GM21529 (cell line): Measurements from ENCODE around the gene GAK.
"Not testable (repeated sequence)": the region's sequence is repeated elsewhere in the genome, so short reads cannot be mapped to it uniquely, and the experiment has no call there.

ENCODE experiments used
- ATAC-seq: cut with Tn5 transposase; IDR thresholded peaks from one replicate; pipeline ENCODE4 v1.9.1; 2021; ENCODE audit not compliant: unreplicated experiment

GAK gene

GRCh38 chr4:953574-953915 is 21.4 kb upstream of the GAK start:
- no peak for ATAC-seq

DNA sequence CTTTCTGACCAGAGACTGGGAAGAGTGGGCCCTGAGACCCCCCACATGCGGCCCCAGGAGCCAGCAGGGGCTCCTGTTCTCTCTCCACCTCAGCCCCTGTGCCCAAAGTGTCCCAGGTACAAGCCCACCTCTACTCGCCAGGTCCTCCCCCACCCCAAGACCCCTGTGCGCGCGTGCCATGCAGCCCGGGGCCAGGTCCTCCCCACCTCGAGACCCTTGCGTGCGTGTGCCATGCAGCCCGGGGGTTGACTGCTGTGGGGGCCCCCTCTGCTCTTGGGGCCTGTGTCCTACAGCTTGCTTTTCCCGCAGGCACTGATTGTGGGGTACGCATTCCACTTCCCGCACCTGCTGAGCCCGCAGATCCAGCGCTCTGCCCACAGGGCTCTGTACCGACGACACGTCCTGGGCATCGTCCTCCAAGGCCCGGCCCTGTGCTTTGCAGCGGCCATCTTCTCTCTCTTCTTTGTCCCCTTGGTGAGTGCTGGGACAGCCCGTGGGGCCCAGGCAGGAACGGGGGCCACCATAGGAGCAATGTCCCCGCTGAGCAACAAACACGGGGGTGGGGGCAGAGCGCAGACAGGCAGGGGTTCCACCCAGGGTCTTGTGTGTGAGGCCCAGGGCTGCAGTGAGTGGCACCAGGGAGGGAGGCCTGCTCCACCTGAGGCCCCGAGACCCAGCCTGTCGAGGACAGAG is 20.9 kb upstream of the GAK start:
- no peak for ATAC-seq

- ATAC-seq, result no peak
These were observed 19.7 kb upstream of the GAK start for GRCh38 chr4:951594-952468.

GRCh38 chr4:951186-951585 is 19.1 kb upstream of the GAK start:
- ATAC-seq, result no peak

DNA sequence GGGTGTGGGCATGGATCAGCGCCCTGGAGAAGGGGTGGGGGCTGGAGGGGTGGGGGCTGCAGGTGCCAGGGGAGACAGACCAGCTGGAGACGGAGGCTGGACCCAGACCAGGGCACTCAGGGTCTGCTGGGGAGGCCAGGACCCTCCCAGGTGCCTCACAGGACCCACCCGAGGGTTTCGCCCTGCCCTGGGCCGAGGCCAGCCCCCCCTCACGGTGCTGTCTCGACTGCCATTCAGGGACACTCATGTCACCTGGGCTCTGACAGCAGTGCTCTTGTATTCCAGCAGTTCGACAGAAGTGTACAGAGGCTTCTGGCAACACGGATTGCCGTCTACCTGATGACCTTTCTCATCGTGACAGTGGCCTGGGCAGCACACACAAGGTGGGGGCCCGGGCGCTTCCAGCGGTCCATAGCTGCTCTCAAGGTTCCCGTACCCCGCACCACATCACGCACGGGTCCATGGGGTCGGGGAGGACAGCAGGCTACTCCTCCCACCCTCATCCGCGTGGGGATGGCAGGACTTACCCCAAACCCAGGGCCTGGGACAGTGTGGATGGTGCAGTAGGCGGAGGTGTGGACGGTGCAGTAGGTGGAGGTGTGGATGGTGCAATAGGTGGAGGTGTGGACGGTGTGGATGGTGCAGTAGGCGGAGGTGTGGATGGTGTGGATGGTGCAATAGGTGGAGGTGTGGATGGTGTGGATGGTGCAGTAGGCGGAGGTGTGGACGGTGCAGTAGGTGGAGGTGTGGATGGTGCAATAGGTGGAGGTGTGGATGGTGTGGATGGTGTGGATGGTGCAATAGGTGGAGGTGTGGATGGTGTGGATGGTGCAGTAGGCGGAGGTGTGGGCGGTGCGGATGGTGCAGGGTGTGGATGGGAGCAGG is 18.3 kb upstream of the GAK start:
- ATAC-seq, result no peak

GRCh38 chr4:949656-950055 is 17.5 kb upstream of the GAK start:
- ATAC-seq, result no peak

- ATAC-seq, result no peak
These were observed 16.8 kb upstream of the GAK start for GRCh38 chr4:948936-949300.

GRCh38 chr4:948101-948935 is 16.2 kb upstream of the GAK start:
- no peak for ATAC-seq

DNA sequence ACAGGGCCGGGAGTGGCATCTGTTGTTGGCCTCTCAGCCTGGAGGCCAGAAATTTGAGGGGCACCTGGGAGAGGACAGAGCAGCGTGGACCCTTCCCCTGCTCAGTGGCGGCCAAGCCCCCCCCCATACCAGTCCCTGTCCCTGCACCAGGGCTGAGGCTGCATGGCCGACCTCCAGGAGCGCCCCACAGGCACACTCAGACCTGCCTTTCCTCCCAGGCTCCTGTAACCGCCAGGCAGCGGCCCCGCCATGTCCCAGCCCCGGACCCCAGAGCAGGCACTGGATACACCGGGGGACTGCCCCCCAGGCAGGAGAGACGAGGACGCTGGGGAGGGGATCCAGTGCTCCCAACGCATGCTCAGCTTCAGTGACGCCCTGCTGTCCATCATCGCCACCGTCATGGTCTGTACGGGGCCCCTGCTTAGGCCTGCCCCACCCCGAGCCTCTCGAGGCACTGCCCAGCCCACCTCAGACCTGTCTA is 15.4 kb upstream of the GAK start:
- ATAC-seq, result no peak

GRCh38 chr4:946517-947471 is 14.7 kb upstream of the GAK start:
- no peak for ATAC-seq

GRCh38 chr4:946103-946450 is 14.0 kb upstream of the GAK start:
- ATAC-seq, result no peak

DNA sequence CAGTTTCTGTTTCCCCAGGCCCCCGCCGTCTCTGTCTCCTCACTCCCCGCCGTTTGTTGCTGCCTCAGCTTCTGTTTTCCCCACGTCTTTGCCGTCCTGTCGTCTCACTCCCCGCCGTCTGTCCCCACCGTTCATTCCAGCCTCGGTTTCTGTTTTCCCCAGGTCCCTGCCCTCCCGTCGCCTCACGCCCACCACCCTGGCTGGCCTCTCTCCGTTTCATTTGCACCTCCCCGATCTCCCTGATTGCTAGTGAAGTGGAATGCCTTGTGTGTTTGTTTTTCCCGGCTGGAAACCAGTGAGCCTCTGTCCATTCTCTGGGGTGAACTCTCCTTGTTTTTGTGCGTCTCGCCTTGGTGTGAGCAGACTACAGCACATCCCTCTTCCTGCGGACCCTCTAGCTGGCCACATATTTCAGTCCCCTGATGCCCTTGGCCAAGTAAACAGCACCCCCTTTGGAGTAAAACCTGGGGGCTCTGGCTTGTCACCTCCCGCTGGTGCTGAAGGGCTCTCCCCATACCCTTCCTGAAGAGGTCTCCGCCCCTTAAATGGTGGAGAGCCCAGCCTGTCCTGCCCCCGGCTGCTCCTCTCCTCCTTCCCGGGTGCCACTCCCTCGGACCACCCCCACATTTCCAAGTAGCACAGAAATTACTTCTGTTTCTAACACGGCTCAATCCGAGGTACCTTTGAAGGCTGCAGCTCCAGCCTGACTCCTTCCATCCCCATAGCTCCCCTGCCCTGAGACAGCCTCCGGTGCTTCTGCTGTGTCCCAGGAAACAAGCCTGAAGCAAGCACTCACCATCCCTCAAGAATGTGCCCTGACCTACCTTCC is 13.4 kb upstream of the GAK start:
- ATAC-seq, result no peak

DNA sequence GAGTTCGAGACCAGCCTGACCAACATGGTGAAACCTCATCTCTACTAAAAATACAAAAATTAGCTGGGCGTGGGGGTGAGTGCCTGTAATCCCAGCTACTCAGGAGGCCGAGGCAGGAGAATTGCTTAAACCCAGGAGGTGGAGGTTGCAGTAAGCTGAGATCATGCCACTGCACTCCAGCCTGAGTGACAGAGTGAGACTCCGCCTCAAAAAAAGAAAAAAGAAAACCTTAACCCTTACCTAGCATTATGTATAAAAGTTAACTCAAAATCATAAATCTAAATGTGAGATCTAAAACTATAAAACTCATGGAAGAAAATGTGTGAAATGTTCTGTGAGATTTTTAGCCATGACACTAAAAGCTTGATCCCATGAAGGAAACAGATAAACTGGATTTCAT is 7.4 kb upstream of the GAK start:
- ATAC-seq, result not testable (repeated sequence)

DNA sequence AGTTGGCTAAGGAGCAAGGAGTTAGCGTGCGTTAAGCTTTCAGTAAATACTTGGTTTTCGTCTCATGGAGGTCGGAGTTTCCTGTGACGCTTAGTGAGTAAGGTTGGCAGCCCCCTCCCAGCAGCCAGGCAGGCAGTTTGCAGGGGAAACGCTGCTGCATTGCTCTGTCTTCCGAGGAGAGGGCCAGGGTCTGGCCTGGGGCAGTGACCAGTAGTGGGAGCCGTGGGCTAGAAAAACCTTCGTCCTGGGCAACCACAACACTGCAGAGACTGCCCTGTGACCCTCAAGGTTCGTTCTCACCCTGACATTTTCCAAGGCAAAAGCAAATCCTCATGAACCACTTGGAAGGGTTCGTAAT is 576 bp upstream of the GAK start:
- no peak for ATAC-seq

DNA sequence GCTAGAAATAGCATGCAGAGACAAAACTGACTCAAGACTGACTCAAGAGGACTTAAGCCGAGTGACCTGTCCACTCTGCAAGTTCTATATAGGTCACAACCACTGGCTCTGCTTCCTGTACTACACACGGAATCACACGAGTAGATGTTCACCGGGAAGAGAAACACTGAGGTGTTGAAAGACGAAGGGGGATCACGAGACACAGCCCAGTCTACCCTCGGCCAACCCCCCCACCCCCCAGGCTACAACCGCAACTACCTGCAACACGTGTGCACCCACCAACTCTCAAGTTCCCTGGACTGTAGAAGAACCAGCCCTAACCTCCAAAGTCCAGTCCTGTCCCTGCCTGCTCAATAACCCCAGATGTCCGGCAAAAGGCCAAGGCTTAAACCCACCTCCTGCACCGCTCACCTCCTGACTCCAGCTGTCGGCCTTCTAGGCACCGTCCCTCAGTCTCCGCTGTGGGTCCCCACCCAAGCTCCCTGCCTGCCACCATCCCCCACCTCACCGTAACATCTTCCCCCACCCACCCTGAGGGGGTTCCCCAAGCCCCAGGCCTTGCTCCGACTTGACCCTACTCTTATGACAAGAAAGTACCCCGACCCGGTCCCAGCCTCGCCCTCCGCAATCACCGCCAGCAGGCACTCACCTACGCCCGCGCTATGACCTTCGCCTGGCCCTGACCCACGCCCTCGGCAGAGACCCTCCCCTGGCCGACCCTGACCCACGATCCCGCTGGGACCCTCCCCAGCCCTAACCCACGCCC is 739 bp downstream of the GAK start:
- ATAC-seq, result no peak

GRCh38 chr4:930827-931193 is 1.3 kb downstream of the GAK start:
- no peak for ATAC-seq

DNA sequence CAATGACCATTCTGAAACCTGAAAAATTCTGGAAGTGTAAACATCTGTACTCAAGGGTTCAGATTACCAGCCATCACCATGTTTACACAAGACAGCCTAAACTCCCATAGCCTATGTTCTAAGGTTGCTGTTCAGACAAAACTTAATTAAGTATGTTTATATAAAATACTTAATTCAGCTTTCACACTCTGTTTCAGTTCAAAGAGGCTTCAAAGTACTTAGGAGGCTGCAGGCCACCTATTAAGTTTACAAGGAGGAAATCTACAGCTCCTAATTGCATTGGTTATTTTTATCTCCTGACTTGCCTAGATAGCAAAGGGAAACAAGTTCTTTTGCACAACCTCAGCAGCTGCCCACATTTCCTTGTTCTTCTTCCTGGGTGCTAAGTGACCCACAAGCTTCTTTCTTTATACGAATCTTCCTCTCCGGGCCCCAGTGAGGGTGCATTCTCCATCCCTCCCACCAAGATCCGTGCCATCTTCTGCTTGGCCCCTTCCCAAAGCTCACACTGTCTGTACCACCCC is 2.0 kb downstream of the GAK start:
- ATAC-seq, result no peak
